ENCODE results near the gene ACADM. TPM values are rescaled to one million over a fixed set of nuclear protein-coding genes. Genes with fewer than 3 reads are reported as not detected.

ACADM gene
- total RNA-seq, 1 experiment from 2014 or later, result 21.6 TPM

DNA sequence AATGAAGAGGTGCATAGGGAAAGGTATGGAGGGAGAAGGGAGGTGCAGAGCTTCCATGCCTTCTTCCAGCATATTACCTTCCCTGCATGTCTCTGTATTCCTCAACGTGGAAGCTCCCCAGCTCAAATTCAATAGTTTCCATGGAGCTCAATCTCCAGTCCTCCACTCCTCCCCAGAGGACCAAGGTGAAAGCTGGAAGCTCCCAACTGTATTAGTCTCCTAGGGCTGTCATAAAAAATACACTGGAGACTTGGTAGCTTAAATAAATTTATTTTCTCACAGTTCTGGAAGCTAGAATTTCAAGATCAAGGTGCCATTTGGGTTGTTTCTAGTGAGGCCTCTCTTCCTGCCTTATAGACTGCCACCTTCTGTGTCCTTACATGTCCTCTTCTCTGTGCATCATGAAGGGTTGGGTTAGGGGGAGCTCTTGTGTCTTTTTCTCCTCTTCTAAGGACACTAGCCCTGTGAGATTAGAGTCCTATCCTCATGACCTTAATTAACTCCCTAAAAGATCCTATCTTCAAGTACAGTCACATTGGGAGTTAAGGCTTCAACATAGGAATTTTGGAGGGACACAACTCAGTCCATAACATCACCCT is 39.6 kb downstream of the ACADM start:
- DNase-seq, result no peak
- no peaks in the 10 kb centered on the region for H3K36me3 Mint-ChIP-seq (ENCODE audit: insufficient read depth, unreplicated experiment)
- peaks cover 16% of the 10 kb centered on the region for H3K4me1 Mint-ChIP-seq (ENCODE audit: low read depth, unreplicated experiment)
- H3K27me3 Mint-ChIP-seq (ENCODE audit: unreplicated experiment), result no peaks in the 10 kb centered on the region
- H3K27ac Mint-ChIP-seq (ENCODE audit: unreplicated experiment), result no peak overlapping the region
- intact Hi-C loops (cut with micrococcal nuclease; ENCODE audit: unreplicated experiment), result no loop called here
- no peaks in the 10 kb centered on the region for H3K9me3 Mint-ChIP-seq (ENCODE audit: low read depth, unreplicated experiment)
- TF ChIP-seq CTCF (IDR thresholded peaks at IDR 0.05; ENCODE audit: unreplicated experiment), result no peak
- no TSS peak for BruUV-seq (replicated peaks)
- CTCF ChIA-PET, result interaction anchor here (0.6 kb wide), 1 partner anchor 1035 kb away, joined by 3 read pairs; no protein-coding TSS in a partner anchor
- no peak overlapping the region for H3K4me3 Mint-ChIP-seq (ENCODE audit: low read depth, unreplicated experiment)

- H3K4me3 Mint-ChIP-seq (ENCODE audit: low read depth, unreplicated experiment), result no peak overlapping the region
- no peak overlapping the region for H3K27ac Mint-ChIP-seq (ENCODE audit: unreplicated experiment)
- TF ChIP-seq CTCF (IDR thresholded peaks at IDR 0.05; ENCODE audit: unreplicated experiment), result no peak
- H3K9me3 Mint-ChIP-seq (ENCODE audit: low read depth, unreplicated experiment), result no peaks in the 10 kb centered on the region
- CTCF ChIA-PET, result interaction anchor here (0.7 kb wide), 1 partner anchor 1326 kb away, joined by 3 read pairs; no protein-coding TSS in a partner anchor
- H3K27me3 Mint-ChIP-seq (ENCODE audit: unreplicated experiment), result no peaks in the 10 kb centered on the region
- no peaks in the 10 kb centered on the region for H3K36me3 Mint-ChIP-seq (ENCODE audit: insufficient read depth, unreplicated experiment)
- DNase-seq, result no peak
- BruUV-seq (replicated peaks), result no TSS peak
- H3K4me1 Mint-ChIP-seq (ENCODE audit: low read depth, unreplicated experiment), result peaks cover 16% of the 10 kb centered on the region
- intact Hi-C loops (cut with micrococcal nuclease; ENCODE audit: unreplicated experiment), result no loop called here
Observed at GRCh38 chr1:75765697-75766355, 41.3 kb downstream of the ACADM start.

DNA sequence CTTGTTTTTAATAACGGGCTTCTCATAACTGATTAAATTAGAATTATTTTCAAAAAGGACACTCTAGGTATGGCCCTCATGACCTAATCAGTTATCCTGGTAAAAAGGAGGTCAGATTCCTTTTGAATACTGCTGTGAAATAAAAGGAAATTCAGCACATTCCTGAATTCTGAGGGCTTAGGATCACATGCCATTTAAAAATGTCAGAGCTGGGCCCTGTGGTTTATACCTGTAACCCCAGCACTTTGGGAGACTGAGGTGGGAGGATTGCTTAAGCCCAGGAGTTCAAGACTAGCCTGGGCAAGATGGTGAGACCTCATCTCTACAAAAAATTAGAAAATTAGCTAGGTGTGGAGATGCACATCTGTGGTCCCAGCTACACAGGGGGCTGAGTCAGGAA is 43.5 kb downstream of the ACADM start:
- CTCF ChIA-PET, result no interaction called here
- no peaks in the 10 kb centered on the region for H3K36me3 Mint-ChIP-seq (ENCODE audit: insufficient read depth, unreplicated experiment)
- H3K27me3 Mint-ChIP-seq (ENCODE audit: unreplicated experiment), result no peaks in the 10 kb centered on the region
- DNase-seq, result no peak
- H3K27ac Mint-ChIP-seq (ENCODE audit: unreplicated experiment), result no peak overlapping the region
- BruUV-seq (replicated peaks), result no TSS peak
- no peaks in the 10 kb centered on the region for H3K9me3 Mint-ChIP-seq (ENCODE audit: low read depth, unreplicated experiment)
- no peak overlapping the region for H3K4me3 Mint-ChIP-seq (ENCODE audit: low read depth, unreplicated experiment)
- intact Hi-C loops (cut with micrococcal nuclease; ENCODE audit: unreplicated experiment), result no loop called here
- TF ChIP-seq CTCF (IDR thresholded peaks at IDR 0.05; ENCODE audit: unreplicated experiment), result no peak
- peaks cover 16% of the 10 kb centered on the region for H3K4me1 Mint-ChIP-seq (ENCODE audit: low read depth, unreplicated experiment)

- H3K4me3 Mint-ChIP-seq (ENCODE audit: low read depth, unreplicated experiment), result no peak overlapping the region
- peaks cover 7% of the 10 kb centered on the region for H3K4me1 Mint-ChIP-seq (ENCODE audit: low read depth, unreplicated experiment)
- no TSS peak for BruUV-seq (replicated peaks)
- TF ChIP-seq CTCF (IDR thresholded peaks at IDR 0.05; ENCODE audit: unreplicated experiment), result no peak
- no peaks in the 10 kb centered on the region for H3K27me3 Mint-ChIP-seq (ENCODE audit: unreplicated experiment)
- CTCF ChIA-PET, result no interaction called here
- intact Hi-C loops (cut with micrococcal nuclease; ENCODE audit: unreplicated experiment), result no loop called here
- H3K27ac Mint-ChIP-seq (ENCODE audit: unreplicated experiment), result no peak overlapping the region
- no peak for DNase-seq
- H3K36me3 Mint-ChIP-seq (ENCODE audit: insufficient read depth, unreplicated experiment), result no peaks in the 10 kb centered on the region
- H3K9me3 Mint-ChIP-seq (ENCODE audit: low read depth, unreplicated experiment), result no peaks in the 10 kb centered on the region
Observed at GRCh38 chr1:75770761-75771160, 46.3 kb downstream of the ACADM start.
